NCI-H748 treated with DMSO at 0.1 percent for 48 hours (cell line): ENCODE measurements around the gene PNLIPRP2.

Source experiments
- DNase-seq: peaks from one replicate; lab custom pipeline; 2025; lab: John Stamatoyannopoulos, UW

PNLIPRP2 gene

DNA sequence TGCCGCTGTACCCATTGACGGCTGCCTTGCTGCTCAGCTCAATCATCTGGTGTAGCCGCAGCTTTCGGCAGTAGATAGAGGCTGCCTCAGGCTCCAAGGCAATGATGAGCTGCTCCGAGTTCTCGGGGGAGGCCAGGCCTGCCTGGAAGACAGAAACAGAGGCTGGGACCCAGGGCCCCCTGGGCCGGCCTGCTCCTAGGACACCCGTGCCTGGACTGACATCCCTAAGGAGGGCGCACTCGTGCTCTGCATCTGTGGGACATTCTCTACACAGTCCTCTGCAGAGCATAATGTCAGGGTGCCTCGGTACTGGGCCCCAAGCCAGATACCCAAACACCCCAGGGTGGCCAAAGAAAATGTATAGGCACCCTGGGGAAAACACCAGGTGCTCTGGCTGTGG lies 63.1 kb downstream of the PNLIPRP2 start:
- DNase-seq = no peak

DNA sequence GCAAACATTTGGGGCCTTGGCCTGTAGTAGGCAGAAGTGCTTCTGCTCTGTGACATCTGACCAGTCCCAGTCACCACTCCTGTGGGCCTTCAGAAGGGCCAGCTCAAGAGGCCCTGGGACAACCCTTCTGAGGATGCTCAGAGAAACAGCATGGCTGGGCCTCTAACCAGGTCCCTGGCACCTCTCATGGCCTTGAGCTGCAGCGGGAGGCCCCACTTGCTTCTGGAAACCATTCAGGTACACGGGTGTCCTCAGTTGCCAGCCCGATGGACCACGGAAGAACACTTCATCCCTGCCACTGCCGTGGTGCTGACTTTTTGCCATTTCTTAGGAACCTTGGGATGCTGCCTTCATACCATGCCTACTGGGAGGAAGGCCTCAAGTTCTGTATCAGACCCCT lies 64.0 kb downstream of the PNLIPRP2 start:
- no peak for DNase-seq

DNA sequence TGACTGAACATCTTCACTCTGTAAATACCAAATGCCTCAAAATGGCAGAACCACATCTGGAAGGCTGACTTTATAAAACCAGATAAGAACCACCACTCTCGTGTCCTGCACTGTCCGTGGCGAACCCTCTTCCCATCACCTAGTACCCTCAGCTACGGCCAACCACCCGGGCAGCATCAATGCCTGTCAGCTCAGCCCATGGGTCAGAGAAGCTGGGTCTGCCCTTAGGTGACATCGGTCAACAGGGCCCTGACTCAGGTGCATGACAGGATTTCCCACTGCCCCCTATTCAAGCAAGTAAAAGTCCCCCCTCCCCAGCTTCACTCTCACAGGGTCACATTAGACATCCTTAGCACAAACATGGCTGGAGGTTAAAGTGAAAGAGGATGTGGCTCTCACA lies 65.1 kb downstream of the PNLIPRP2 start:
- DNase-seq = no peak

DNA sequence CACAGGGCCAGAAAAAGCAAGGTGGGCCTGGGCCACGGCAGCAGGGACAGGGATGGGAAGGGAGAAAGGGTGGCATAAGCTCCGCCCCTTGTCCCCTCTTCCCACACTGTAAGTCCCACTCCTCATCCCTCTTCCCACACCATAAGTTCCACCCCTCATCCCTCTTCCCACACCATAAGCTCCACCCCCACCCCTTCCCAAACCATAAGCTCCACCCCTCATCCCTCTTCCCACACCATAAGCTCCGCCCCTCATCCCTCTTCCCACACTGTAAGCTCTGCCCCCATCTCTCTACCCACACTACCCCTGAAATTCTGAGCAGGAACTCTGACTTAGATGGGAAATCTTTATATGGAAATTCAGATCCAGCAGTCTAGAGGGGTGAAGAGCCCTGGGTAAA lies 65.9 kb downstream of the PNLIPRP2 start:
- DNase-seq = no peak

DNA sequence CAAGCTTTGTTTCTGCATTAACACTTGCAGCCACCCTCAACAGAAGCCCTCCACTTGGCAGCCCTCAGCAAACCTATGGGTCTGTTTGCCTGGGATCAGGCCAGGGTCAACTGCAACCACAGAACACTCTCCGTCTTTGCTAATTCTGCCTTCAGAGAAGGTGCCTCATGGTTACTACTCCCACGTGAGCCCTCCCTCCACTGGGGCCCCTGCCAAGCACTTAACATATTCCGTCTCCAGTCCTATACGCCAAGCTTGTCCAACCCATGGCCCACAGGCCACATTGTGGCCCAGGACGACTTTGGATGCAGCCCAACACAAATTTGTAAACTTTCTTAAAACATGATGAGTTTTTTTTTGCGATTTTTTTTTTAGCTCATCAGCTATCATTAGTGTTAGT lies 66.9 kb downstream of the PNLIPRP2 start:
- DNase-seq = no peak

DNA sequence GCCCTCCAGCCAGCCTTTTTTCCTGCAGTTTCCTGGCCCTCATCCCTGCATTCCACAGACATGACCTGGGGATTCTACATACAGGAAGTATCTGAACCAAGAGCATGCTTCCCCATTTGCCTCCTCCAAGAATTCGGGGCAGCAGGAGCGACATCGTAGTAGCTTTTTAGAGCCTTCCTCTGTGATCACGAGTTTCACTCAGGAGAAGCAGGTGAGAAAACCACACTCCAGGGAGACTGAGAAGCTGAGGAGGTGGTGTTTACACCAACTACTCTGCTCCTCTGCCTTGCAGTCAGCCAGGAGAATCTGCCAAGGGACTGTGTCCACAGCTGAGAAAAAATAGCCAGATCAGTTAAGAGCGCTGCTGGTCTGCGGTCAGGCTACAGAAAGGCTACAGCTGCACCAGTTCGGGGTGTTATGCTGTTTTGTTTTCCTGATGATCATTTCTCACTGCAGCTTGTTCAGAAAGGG lies 67.5 kb downstream of the PNLIPRP2 start:
- no peak for DNase-seq

DNA sequence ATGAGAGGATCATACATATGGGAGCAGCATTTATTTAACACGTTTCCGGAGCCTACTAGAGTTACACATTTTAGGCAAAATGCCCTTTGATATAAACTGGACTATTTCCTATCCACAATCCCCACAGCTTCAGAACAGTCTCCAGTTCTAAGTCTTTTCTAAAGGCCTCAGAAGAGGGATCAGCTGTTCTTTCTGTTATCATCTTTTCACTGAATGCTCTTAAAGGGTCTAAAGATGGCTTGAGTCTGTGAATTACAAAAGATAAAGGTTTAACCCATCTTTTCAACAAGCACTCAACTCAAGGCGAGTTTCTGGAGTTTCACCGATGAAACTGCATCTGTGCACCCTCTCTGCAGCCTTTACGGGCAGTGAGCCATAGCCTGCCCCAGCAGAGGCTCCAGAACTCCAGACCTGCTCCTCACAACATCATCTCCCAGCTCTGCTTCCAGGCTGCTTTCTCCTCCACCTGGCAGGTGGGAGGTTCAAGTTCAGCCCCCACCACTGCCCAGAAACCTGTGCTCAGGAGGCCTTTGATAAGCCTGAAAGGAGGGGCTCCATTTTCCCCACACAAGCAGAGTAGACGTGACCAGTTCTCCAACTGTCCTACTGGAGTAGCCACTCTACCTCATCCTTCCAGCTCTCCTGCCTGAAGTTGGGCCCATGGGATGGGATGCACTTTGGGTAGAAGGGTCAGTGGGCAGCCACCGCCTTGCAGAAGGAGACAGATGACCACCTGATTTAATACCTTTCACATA lies 68.2 kb downstream of the PNLIPRP2 start:
- no peak for DNase-seq

DNA sequence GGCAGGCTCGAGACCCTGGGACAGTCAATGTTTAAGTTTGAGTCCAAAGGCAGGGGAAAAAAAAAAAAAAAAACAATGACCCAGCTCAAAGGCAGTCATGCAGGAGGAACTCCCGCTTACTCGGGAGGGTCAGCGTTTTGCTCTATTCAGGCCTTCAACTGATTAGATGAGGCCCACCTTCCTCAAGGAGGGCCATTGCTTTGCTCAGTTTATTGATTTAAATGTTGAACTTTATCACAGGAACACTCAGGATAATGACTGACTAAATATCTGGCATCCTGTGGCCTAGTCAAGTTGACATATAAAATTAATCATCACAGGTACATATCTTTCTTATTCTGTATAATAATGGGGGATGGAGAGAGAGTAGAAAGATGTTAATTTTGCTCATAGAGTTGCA lies 69.0 kb downstream of the PNLIPRP2 start:
- no peak for DNase-seq

DNA sequence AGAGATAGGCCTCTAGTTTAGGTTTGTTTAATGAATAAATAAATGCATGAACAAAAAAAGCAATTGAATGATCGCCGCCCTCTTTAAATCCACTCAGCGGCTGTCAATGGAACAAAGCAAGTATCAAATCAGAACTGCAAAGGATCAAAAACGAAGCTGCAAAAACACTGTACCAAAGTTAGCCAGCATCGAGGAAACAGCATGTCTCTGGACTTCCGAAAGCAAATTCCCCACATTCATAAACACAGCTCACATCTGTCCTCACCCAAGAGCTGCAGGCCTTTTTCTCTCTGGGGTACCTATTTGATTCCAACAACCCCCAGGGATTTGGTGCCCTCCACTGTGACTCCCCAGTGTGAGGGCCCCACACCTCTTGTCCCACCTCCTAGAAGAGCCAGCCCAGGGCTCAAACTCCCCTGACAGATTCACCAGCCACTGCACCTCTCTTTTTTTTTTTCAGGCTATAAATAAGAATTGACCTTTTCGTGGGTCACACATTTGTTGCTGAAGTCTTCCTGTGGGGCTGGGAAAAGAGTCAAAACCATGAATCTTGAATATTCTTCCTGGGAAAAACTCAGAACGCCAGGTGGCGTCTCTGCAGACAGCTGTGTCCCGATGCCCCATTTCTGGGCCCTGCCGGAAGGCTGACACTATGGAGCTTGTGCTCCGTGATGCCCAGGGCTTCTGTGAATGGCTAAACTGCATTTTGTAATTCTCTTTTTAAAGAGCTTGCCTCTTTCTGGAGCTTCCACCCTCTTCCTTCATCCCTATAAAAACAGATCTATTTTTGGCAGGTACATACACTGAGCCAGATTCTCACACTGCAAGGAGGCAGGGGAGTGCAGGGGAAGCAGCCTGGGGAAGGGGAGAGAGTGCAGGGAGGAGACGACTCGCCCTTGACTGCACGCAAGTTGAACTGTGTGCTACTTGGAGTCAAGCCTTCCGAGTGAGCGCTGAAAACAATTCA lies 69.9 kb downstream of the PNLIPRP2 start:
- DNase-seq = no peak

DNA sequence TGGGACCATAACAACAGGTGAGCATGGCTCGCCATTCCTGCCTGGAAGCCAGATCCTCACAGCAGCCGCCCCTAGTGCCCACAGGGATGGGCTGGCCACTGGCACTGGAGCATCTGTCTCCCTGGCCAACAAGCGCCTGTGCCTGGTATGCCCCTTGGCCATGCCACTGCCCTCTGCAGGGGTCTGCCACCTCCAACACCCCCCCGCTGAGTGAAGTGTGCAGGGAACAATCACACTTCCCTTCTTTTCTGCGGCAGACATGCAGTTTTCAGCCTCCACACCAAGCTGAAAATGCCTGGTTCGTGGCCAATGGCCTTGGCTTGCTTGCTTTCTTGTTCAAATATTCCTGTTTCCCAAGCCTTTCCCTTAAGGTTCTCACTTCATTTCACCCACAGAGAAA lies 70.9 kb downstream of the PNLIPRP2 start:
- no peak for DNase-seq

DNA sequence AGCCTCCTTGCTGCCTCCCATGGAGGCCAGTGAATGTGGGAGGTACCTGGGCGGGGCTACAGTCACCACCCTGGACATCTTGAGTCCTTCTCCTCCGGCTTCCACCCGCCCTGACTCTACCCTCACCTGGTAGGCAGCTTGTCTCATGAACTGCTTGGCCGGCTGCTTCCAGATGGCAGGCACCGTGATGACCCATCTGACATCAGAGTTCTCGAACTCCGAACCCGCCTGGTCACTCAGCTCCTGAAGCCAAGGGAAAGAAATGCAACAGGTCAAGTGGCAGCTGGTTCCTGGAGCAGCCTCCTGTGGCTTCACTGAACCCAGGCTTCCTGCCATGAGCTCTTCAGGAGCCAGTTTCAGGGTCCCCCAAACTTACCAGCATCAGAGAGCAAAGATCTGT lies 71.5 kb downstream of the PNLIPRP2 start:
- DNase-seq = no peak

DNA sequence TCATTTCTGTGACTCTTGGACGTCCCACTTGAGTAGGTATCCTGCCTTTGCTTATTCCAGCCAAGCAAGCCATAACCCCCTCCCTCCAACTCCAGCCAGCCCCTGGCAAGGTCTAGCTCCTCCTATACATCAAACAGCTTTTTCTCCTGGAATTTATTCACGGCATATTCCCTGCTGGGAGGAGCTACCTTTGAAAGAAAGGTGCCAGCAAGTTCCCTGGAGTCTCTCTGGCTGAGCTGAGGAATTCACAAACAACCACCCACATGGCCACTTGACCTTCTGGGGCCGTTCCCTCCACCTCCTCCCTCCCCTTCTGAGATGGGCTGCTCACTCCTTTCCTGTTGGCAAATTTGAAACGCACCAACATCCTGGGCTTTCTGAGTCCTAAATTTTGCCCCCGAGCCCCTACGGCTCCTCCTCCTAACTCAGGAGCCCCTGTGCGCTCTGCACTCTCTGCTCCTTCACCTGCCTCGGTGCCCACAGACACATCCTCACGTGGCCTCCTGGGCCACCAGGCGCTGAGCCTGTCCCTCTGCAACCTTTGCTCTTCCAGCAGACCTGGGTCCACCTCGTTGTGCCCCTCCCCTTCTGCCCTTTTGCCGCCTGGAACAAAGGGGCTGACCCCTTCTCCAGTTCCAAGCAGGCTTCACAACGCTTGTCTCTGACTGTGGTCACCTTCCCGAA lies 73.6 kb downstream of the PNLIPRP2 start:
- no peak for DNase-seq
